Measurements from ENCODE around the gene PCDHGA8.

- no peak for TF ChIP-seq CTCF (IDR thresholded peaks at IDR 0.05; ENCODE audit: low read depth, low read length, poor library complexity, severe bottlenecking)
- no peak for TF ChIP-seq EZH2phosphoT487 (IDR thresholded peaks at IDR 0.05; ENCODE audit: borderline replicate concordance, low read length)
These were observed 7.3 kb downstream of the PCDHGA8 start for GRCh38 chr5:141399555-141400258.

Data from DOHH2 (cell line).